HEK293 (cell line): Measurements from ENCODE around the gene ENDOD1.
A peak's percentile ranks its signal among the peaks of the same experiment; 100 is the strongest.

Experiments
- CTCF ChIA-PET: fragments of 350-600 bp; formaldehyde crosslinking; extraction: SDS; loops from one replicate; lab custom pipeline; 2021; ENCODE audit warnings: antibody characterized with exemption; lab: Yijun Ruan, JAX
- POLR2A ChIA-PET: fragments of 300-600 bp; formaldehyde crosslinking; extraction: SDS; loops from one replicate; lab custom pipeline; 2020; ENCODE audit warnings: antibody characterized with exemption, inconsistent platforms; lab: Yijun Ruan, JAX
- H3K27ac ChIP-seq: fragments of 200-500 bp; sonication (Bioruptor generic); 2 replicates; pipeline ENCODE4 v1.5.1; 2014; ENCODE audit warnings: low read depth, low read length, control low read depth, inconsistent platforms; ENCODE audit errors: extremely low read depth
- H3K36me3 ChIP-seq, 2 experiments: fragments of 200-500 bp in 1 of 2; sonication (Bioruptor generic) in 1 of 2; 1 replicate in 1 of 2; 2 replicates in 1 of 2; pipeline ENCODE4 v1.5.1; 2014 to 2017; ENCODE audit warnings: inconsistent platforms in 2 of 2, low read length in 2 of 2; ENCODE audit not compliant: control insufficient read depth in 2 of 2, insufficient read depth in 1 of 2
- H3K4me1 ChIP-seq: fragments of 200-500 bp; sonication (Bioruptor generic); 2 replicates; pipeline ENCODE4 v1.5.1; 2014; ENCODE audit warnings: mild to moderate bottlenecking, low read length, inconsistent platforms; ENCODE audit not compliant: control insufficient read depth, insufficient read depth
- H3K4me3 ChIP-seq: 2 replicates; pipeline ENCODE4 v1.5.1; 2011; ENCODE audit warnings: low read depth, mild to moderate bottlenecking, control low read depth, low read length, moderate library complexity
- H3K9me3 ChIP-seq: fragments of 200-500 bp; sonication (Bioruptor generic); 2 replicates; pipeline ENCODE4 v1.5.1; 2014; ENCODE audit warnings: low read depth, low read length, inconsistent platforms; ENCODE audit not compliant: control insufficient read depth, insufficient read depth
- ATF2 ChIP-seq: fragments of 450-650 bp; formaldehyde crosslinking; IDR thresholded peaks from 2 replicates; pipeline ENCODE4 v1.5.1; 2016; ENCODE audit warnings: missing biosample characterization, missing genetic modification characterization, low read depth
- EGR2 ChIP-seq: fragments of 450-650 bp; formaldehyde crosslinking; IDR thresholded peaks from 2 replicates; pipeline ENCODE4 v1.5.1; 2016; ENCODE audit warnings: low read depth, missing biosample characterization, missing genetic modification characterization
- FEZF1 ChIP-seq: fragments of 450-650 bp; formaldehyde crosslinking; IDR thresholded peaks from 2 replicates; pipeline ENCODE4 v1.5.1; 2016; ENCODE audit warnings: missing biosample characterization, missing genetic modification characterization
- GFI1B ChIP-seq: fragments of 450-650 bp; formaldehyde crosslinking; IDR thresholded peaks from 2 replicates; pipeline ENCODE4 v1.5.1; 2016; ENCODE audit warnings: missing biosample characterization, missing genetic modification characterization
- HOXA7 ChIP-seq: sonication (generic); formaldehyde crosslinking; IDR thresholded peaks from 2 replicates; pipeline ENCODE4 v1.8.1; 2022; ENCODE audit warnings: missing genetic modification reagents, borderline replicate concordance
- KLF16 ChIP-seq: fragments of 450-650 bp; formaldehyde crosslinking; IDR thresholded peaks from 2 replicates; pipeline ENCODE4 v1.5.1; 2017; ENCODE audit warnings: missing biosample characterization, missing genetic modification characterization
- KLF7 ChIP-seq: fragments of 450-650 bp; formaldehyde crosslinking; IDR thresholded peaks from 2 replicates; pipeline ENCODE4 v1.5.1; 2016; ENCODE audit warnings: missing biosample characterization, missing genetic modification characterization, borderline replicate concordance
- OSR2 ChIP-seq: fragments of 450-650 bp; formaldehyde crosslinking; IDR thresholded peaks from 2 replicates; pipeline ENCODE4 v1.5.1; 2016; ENCODE audit warnings: missing biosample characterization, missing genetic modification characterization
- TRIM28 ChIP-seq: IDR thresholded peaks from 2 replicates; pipeline ENCODE4 v1.6.1; 2011; ENCODE audit warnings: low read length, control low read depth, borderline replicate concordance
- ZBTB1 ChIP-seq: fragments of 450-650 bp; formaldehyde crosslinking; IDR thresholded peaks from 2 replicates; pipeline ENCODE4 v1.5.1; 2016; ENCODE audit warnings: missing biosample characterization, missing genetic modification characterization
- ZBTB20 ChIP-seq: fragments of 450-650 bp; formaldehyde crosslinking; IDR thresholded peaks from 2 replicates; pipeline ENCODE4 v1.5.1; 2016; ENCODE audit warnings: missing biosample characterization, missing genetic modification characterization
- ZFHX2 ChIP-seq: fragments of 450-650 bp; formaldehyde crosslinking; conservative IDR thresholded peaks from 2 replicates; pipeline ENCODE4 v1.5.1; 2016; ENCODE audit warnings: missing biosample characterization, missing genetic modification characterization
- ZFP3 ChIP-seq: fragments of 450-650 bp; formaldehyde crosslinking; IDR thresholded peaks from 2 replicates; pipeline ENCODE4 v1.5.1; 2016; ENCODE audit warnings: low read depth, missing biosample characterization, missing genetic modification characterization
- ZNF121 ChIP-seq: fragments of 450-650 bp; formaldehyde crosslinking; IDR thresholded peaks from 2 replicates; pipeline ENCODE4 v1.5.1; 2016; ENCODE audit warnings: missing biosample characterization, missing genetic modification characterization
- ZNF155 ChIP-seq: fragments of 450-650 bp; formaldehyde crosslinking; IDR thresholded peaks from 2 replicates; pipeline ENCODE4 v1.5.1; 2016; ENCODE audit warnings: missing biosample characterization, missing genetic modification characterization
- ZNF214 ChIP-seq: fragments of 450-650 bp; formaldehyde crosslinking; IDR thresholded peaks from 2 replicates; pipeline ENCODE4 v1.5.1; 2017; ENCODE audit warnings: missing biosample characterization, mild to moderate bottlenecking, missing genetic modification characterization, borderline replicate concordance
- ZNF280C ChIP-seq: fragments of 450-650 bp; formaldehyde crosslinking; IDR thresholded peaks from 2 replicates; pipeline ENCODE4 v1.5.1; 2016; ENCODE audit warnings: missing biosample characterization, missing genetic modification characterization
- ZNF311 ChIP-seq: fragments of 450-650 bp; formaldehyde crosslinking; IDR thresholded peaks from 2 replicates; pipeline ENCODE4 v1.5.1; 2017; ENCODE audit warnings: missing biosample characterization, missing genetic modification characterization, borderline replicate concordance
- ZNF341 ChIP-seq: fragments of 450-650 bp; formaldehyde crosslinking; IDR thresholded peaks from 2 replicates; pipeline ENCODE4; 2016; ENCODE audit warnings: low read depth, missing biosample characterization, missing genetic modification characterization
- ZNF558 ChIP-seq: fragments of 450-650 bp; formaldehyde crosslinking; IDR thresholded peaks from 2 replicates; pipeline ENCODE4 v1.5.1; 2016; ENCODE audit warnings: missing biosample characterization, missing genetic modification characterization
- ZNF624 ChIP-seq: fragments of 450-650 bp; formaldehyde crosslinking; IDR thresholded peaks from 2 replicates; pipeline ENCODE4 v1.5.1; 2017; ENCODE audit warnings: missing biosample characterization, missing genetic modification characterization
- ZNF654 ChIP-seq: fragments of 450-650 bp; formaldehyde crosslinking; IDR thresholded peaks from 2 replicates; pipeline ENCODE4 v1.5.1; 2016; ENCODE audit warnings: low read depth, missing biosample characterization, missing genetic modification characterization
- ZNF837 ChIP-seq: fragments of 450-650 bp; formaldehyde crosslinking; IDR thresholded peaks from 2 replicates; pipeline ENCODE4 v1.5.1; 2016; ENCODE audit warnings: missing biosample characterization, missing genetic modification characterization
- TF ChIP-seq, protein P1 (sequence below): fragments of 450-650 bp; formaldehyde crosslinking; IDR thresholded peaks from 2 replicates; pipeline ENCODE4 v1.5.1; 2016; ENCODE audit warnings: missing biosample characterization, missing genetic modification characterization
- TF ChIP-seq, protein P2 (sequence below): fragments of 450-650 bp; formaldehyde crosslinking; IDR thresholded peaks from 2 replicates; pipeline ENCODE4 v1.5.1; 2016; ENCODE audit warnings: missing biosample characterization, missing genetic modification characterization
- TF ChIP-seq, protein P3 (sequence below): fragments of 450-650 bp; formaldehyde crosslinking; IDR thresholded peaks from 2 replicates; pipeline ENCODE4 v1.5.1; 2017; ENCODE audit warnings: missing biosample characterization, missing genetic modification characterization

Gene ENDOD1

DNA sequence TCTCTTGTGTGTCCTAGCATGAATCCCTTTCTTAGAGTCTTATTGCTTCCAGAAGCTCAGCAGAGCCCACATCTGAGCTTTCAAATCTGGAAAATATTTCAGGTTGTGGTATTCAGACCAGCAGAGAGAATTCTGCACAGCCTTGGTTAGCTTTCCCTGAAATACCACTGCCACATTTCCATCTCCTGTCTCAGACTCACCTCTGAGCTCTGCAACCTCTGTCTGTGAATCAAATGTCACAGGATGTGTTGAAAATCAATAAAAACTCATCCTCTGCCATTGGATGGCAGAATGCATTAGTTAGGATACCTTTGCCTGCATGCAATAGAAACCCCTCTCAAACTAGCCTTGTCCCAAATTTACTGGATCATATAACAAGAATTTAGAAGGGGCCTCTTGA is 47.7 kb downstream of the ENDOD1 start (continued):
- TF ChIP-seq, protein P1, sequence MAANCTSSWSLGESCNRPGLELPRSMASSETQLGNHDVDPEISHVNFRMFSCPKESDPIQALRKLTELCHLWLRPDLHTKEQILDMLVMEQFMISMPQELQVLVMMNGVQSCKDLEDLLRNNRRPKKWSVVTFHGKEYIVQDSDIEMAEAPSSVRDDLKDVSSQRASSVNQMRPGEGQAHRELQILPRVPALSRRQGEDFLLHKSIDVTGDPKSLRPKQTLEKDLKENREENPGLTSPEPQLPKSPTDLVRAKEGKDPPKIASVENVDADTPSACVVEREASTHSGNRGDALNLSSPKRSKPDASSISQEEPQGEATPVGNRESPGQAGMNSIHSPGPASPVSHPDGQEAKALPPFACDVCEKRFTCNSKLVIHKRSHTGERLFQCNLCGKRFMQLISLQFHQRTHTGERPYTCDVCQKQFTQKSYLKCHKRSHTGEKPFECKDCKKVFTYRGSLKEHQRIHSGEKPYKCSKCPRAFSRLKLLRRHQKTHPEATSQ (tag by site-specific recombination): no peak
- TF ChIP-seq KLF16 (tag by site-specific recombination) (no peak), ZNF155 (tag by site-specific recombination) (no peak), KLF7 (tag by site-specific recombination) (no peak), ZNF837 (tag by site-specific recombination) (no peak), ZNF311 (tag by site-specific recombination) (no peak)

- no peaks in the 10 kb centered on the region; the same call in 1 of the 2 replicates for H3K4me1 ChIP-seq
- no peaks in the 10 kb centered on the region for H3K36me3 ChIP-seq
- no peak overlapping the region for H3K4me3 ChIP-seq
- H3K9me3 ChIP-seq: no peaks in the 10 kb centered on the region
- POLR2A ChIA-PET: interaction anchor here (1.1 kb wide), 1 partner anchor 71 kb away, joined by 3 read pairs; no protein-coding TSS in a partner anchor
- H3K27ac ChIP-seq: no peak overlapping the region
- TF ChIP-seq TRIM28 (no peak), ZNF341 (tag by site-specific recombination) (no peak), GFI1B (tag by site-specific recombination) (no peak), HOXA7 (no peak), ZNF654 (tag by site-specific recombination) (peak; percentile 24), ZNF624 (tag by site-specific recombination) (no peak), KLF16 (tag by site-specific recombination) (no peak)
- TF ChIP-seq, protein P2, sequence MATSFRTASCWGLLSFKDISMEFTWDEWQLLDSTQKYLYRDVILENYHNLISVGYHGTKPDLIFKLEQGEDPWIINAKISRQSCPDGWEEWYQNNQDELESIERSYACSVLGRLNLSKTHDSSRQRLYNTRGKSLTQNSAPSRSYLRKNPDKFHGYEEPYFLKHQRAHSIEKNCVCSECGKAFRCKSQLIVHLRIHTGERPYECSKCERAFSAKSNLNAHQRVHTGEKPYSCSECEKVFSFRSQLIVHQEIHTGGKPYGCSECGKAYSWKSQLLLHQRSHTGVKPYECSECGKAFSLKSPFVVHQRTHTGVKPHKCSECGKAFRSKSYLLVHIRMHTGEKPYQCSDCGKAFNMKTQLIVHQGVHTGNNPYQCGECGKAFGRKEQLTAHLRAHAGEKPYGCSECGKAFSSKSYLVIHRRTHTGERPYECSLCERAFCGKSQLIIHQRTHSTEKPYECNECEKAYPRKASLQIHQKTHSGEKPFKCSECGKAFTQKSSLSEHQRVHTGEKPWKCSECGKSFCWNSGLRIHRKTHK: no peak
- TF ChIP-seq, protein P3, sequence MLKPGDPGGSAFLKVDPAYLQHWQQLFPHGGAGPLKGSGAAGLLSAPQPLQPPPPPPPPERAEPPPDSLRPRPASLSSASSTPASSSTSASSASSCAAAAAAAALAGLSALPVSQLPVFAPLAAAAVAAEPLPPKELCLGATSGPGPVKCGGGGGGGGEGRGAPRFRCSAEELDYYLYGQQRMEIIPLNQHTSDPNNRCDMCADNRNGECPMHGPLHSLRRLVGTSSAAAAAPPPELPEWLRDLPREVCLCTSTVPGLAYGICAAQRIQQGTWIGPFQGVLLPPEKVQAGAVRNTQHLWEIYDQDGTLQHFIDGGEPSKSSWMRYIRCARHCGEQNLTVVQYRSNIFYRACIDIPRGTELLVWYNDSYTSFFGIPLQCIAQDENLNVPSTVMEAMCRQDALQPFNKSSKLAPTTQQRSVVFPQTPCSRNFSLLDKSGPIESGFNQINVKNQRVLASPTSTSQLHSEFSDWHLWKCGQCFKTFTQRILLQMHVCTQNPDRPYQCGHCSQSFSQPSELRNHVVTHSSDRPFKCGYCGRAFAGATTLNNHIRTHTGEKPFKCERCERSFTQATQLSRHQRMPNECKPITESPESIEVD (tag by site-specific recombination): peak; percentile 89
- CTCF ChIA-PET: interaction anchor here (1.0 to 2.4 kb wide), 3 partner anchors 21 to 70 kb away, joined by 3 to 9 read pairs (median 6); no protein-coding TSS in a partner anchor
These were observed 48.8 kb downstream of the ENDOD1 start for GRCh38 chr11:95138448-95138847.

- Histone ChIP-seq H3K4me3 (no peak overlapping the region), H3K36me3 (no peaks in the 10 kb centered on the region), H3K27ac (no peak overlapping the region), H3K4me1 (no peaks in the 10 kb centered on the region), H3K9me3 (no peaks in the 10 kb centered on the region)
- ChIA-PET CTCF (interaction anchor here (0.6 to 2.3 kb wide), 3 partner anchors 68 to 517 kb away, joined by 5 to 12 read pairs (median 6); no protein-coding TSS in a partner anchor), POLR2A (interaction anchor here (1.2 kb wide), 1 partner anchor 74 kb away, joined by 4 read pairs; the partner anchor contains the start of gene SRSF8)
- TF ChIP-seq ZBTB20 (tag by site-specific recombination): peak; percentile 45; the same call in 1 of the 2 replicates
- peak; percentile 78 for TF ChIP-seq ZNF558 (tag by site-specific recombination)
- peak; percentile 13; the same call in 1 of the 2 replicates for TF ChIP-seq EGR2 (tag by site-specific recombination)
- no peak for TF ChIP-seq OSR2 (tag by site-specific recombination)
- peak; percentile 59 for TF ChIP-seq ZFHX2
- no peak for TF ChIP-seq ZFP3 (tag by site-specific recombination)
- TF ChIP-seq ZNF214: no peak
- no peak for TF ChIP-seq ZBTB1 (tag by site-specific recombination)
- TF ChIP-seq ATF2: peak; percentile 88
- no peak for TF ChIP-seq ZNF121 (tag by site-specific recombination)
- peak; percentile 59 for TF ChIP-seq FEZF1 (tag by site-specific recombination)
- no peak for TF ChIP-seq ZNF280C (tag by site-specific recombination)
These were observed 50.9 kb downstream of the ENDOD1 start for GRCh38 chr11:95140397-95141033.
